HG03196 (cell line): ENCODE measurements around the gene DUSP28.
A peak's percentile ranks its signal among the peaks of the same experiment; 100 is the strongest.

ENCODE experiments used
- ATAC-seq: cut with Tn5 transposase; IDR thresholded peaks from one replicate; pipeline ENCODE4 v1.9.1; 2021; ENCODE audit not compliant: unreplicated experiment

DUSP28 gene

GRCh38 chr2:240585681-240586197 is 25.6 kb downstream of the DUSP28 start:
- ATAC-seq = no peak

GRCh38 chr2:240586198-240586918 is 26.2 kb downstream of the DUSP28 start, which contains the start of gene CAPN10:
TSS of gene CAPN10 (plus strand) at chr2:240586734. CDS start at chr2:240586912, 178 bp downstream.
- peak; percentile 60 for ATAC-seq

DNA sequence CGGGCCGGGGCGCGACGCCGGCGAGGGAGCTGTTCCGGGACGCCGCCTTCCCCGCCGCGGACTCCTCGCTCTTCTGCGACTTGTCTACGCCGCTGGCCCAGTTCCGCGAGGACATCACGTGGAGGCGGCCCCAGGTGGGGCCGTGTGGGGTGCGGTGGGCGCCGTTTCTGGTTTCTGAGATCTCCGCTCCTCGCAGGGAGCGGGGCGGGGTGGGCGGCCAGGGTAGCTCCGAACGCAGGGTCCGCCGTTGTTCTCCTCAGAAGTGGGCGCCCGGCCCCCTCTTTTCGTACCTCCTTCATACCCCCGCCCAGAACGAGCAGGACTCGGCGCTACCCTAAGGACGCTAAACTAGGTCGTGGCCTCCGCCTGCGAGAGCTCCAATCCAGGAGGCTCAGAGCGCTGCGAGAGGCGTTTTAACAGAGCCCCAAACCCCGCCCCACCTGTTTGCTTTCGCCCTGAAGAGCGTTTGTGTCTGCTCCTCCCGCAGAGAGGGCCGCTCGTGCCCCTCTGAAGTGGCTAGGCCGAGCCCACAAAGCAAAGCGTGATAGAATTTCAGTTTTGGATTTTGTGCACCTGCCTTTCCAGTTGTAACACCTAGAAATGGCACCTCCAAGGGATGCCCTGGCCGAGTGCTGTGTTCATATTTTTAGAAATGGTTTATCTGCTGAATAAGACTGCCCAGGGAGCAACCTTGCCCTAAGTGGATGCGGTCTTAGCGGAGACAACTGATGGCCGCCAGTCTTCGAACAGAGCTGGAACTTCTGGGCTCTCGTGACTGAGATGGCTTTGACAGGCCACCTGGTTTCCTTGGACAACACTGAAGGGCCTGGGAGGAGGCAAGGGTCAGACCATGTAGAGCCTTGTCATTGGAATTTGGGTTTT is 27.0 kb downstream of the DUSP28 start:
- ATAC-seq = peak; percentile 6

- ATAC-seq = no peak
Observed at GRCh38 chr2:240588006-240588655, 28.0 kb downstream of the DUSP28 start.

- ATAC-seq = no peak
Observed at GRCh38 chr2:240588669-240589068, 28.5 kb downstream of the DUSP28 start.

- ATAC-seq = no peak
Observed at GRCh38 chr2:240589375-240589774, 29.2 kb downstream of the DUSP28 start.

- ATAC-seq = no peak
Observed at GRCh38 chr2:240589850-240590525, 29.8 kb downstream of the DUSP28 start.

GRCh38 chr2:240590681-240591111 is 30.5 kb downstream of the DUSP28 start:
- ATAC-seq = no peak

DNA sequence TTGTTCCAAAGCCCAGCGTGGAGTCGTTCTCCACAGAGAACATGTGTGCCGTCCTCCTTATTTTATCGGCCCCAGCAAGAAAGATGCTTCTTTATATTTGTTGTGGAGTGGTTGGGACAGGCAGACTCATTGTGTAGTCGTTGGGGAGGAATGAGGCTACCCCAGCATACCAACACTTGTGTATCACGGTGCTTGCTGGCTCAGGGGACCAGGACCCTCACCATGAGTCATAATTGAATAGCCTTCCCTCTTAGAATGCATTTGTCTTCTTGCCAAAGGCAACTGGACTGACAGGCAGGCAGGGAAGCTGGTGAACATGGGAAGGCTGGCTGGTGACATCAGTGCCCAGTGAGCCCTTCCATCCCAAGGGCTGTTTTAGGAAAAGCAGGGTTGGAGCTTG is 31.1 kb downstream of the DUSP28 start:
- ATAC-seq = no peak

- ATAC-seq = no peak
Observed at GRCh38 chr2:240591784-240592183, 31.6 kb downstream of the DUSP28 start.

DNA sequence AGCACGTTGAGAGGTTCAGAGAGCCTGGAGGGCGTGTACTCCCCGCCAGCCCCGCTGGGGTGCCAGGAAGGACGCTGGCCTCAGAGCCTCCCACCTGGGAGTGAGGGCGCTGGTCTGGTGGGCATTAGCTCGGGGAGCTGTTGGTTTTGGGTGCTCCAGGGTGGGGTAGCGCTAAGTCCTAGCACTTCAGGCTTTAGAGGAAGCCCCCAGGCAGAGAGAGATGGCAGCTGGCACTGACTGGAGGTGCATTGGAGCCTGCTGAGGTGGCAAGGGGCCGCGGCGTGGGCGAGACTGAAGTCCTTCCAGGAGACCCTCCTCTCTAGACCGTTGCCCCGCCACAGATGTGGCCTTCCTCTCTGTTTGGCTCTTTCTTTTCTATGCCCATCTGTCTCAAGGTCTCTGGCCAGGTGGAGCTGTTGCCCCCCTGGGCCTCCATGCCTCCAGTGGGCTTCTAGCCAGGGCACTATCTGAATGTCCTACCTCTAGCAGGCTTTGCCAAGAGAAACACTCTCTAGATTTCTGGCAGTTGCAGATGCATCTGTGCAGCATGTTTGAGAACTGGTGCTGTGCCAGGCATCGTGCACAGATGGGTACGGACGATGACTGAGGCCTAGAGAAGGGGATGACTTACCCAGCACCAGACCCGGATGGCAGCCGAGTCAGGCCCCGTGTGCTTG is 33.0 kb downstream of the DUSP28 start:
- no peak for ATAC-seq

DNA sequence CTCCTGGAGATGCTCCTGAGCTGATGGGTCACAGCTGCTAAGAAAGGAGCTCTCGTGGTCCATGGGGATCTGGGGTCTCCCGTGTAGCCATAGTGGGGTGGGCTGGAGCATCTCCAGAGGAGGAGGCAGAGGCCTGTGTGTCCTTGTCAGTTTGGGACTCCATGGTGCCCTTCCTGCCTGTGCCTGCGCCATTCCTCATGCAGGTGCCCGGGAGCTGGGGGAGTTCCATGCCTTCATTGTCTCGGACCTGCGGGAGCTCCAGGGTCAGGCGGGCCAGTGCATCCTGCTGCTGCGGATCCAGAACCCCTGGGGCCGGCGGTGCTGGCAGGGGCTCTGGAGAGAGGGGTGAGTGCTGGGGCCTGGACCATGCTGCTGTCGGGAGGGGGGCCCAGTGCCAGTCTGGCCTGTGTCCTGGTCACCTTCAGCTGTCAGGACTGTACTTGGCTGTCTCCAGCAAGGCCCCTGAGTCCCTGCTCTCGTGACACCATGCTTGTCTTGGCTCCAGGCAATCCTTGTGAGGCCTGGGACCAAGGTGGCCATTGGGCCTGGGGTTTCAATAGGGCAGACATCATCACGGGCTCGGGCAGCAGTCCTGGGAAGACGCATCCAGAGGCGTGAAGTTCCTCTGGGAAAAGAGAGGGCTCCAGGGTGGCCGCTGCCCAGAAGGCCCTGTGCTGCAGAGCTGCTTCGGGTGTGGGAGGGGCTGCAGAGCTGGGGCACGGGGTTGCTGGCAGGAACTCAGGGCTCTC is 33.7 kb downstream of the DUSP28 start:
- no peak for ATAC-seq

DNA sequence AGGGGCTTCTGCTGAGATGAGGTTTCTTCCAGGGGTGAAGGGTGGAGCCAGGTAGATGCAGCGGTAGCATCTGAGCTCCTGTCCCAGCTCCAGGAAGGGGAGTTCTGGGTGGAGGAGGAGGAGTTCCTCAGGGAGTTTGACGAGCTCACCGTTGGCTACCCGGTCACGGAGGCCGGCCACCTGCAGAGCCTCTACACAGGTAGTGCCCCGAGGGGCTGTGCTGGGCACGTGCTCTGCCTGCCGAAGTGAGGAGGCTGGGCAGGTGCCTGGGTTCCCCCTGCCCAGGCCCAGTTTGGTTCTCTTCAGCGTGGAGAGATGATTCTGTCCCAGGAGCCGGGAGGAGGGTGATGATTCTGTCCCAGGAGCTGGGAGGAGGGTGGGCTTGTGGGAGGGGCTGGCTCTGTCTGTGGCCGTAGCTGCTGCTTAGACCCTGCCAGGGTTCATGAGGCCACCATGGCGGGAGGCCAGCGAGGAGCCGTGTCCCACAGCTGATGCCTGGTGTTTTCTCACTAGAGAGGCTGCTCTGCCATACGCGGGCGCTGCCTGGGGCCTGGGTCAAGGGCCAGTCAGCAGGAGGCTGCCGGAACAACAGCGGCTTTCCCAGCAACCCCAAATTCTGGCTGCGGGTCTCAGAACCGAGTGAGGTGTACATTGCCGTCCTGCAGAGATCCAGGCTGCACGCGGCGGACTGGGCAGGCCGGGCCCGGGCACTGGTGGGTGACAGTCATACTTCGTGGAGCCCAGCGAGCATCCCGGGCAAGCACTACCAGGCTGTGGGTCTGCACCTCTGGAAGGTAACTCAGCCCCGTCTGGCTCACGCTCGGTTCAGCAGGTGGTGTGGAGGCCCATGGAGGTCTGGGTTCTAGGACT is 34.6 kb downstream of the DUSP28 start:
- ATAC-seq = no peak

GRCh38 chr2:240595381-240596079 is 35.4 kb downstream of the DUSP28 start:
- ATAC-seq = no peak

GRCh38 chr2:240596080-240596460 is 35.9 kb downstream of the DUSP28 start:
- no peak for ATAC-seq

DNA sequence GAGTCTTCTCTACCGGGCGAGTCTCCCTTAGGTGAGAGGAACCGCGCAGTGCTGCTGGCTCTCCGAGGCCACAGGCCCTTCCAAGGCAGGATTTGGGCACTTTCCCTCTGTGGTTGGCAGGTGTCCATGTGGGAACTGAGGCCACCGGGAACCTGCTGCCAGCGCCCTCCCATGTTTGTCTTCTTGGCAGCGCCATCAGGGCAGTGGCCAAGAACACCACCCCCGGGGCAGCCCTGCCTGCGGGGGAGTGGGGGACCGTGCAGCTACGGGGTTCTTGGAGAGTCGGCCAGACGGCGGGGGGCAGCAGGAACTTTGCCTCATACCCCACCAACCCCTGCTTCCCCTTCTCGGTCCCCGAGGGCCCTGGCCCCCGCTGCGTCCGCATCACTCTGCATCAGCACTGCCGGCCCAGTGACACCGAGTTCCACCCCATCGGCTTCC is 36.4 kb downstream of the DUSP28 start:
- ATAC-seq = no peak

GRCh38 chr2:240597054-240597418 is 36.9 kb downstream of the DUSP28 start:
- no peak for ATAC-seq
